Endothelial cell of umbilical vein (primary cell): ENCODE data around the gene WDR7.

ENCODE experiments used
- CTCF ChIP-seq, 2 donors: IDR thresholded peaks; 1 replicate in 1 of 2; 2 replicates in 1 of 2; pipeline ENCODE4 v1.5.1; 2011; ENCODE audit warnings: low read length in 2 of 2, mild to moderate bottlenecking in 2 of 2, moderate library complexity in 2 of 2, control low read depth in 1 of 2, inconsistent platforms in 1 of 2, low read depth in 1 of 2; ENCODE audit not compliant: insufficient read depth in 1 of 2; ENCODE audit errors: extremely low read depth in 1 of 2
- EZH2 ChIP-seq: IDR thresholded peaks from 2 replicates; pipeline ENCODE4 v1.6.1; 2012; ENCODE audit warnings: borderline replicate concordance, low read depth, mild to moderate bottlenecking, moderate library complexity, low read length, inconsistent platforms; ENCODE audit not compliant: severe bottlenecking
- FOS ChIP-seq: IDR thresholded peaks from 2 replicates; pipeline ENCODE4 v1.6.1; 2011; ENCODE audit warnings: mild to moderate bottlenecking, low read length, moderate library complexity, borderline replicate concordance; ENCODE audit not compliant: insufficient read depth
- GATA2 ChIP-seq: IDR thresholded peaks from 2 replicates; pipeline ENCODE4 v1.7.0; 2011; ENCODE audit warnings: low read depth, mild to moderate bottlenecking, moderate library complexity, mixed read lengths, low read length; ENCODE audit not compliant: insufficient read length, insufficient read depth
- MAX ChIP-seq: IDR thresholded peaks from 2 replicates; pipeline ENCODE4 v1.6.1; 2011; ENCODE audit not compliant: insufficient read depth, insufficient read length
- POLR2A ChIP-seq: IDR thresholded peaks from 2 replicates; pipeline ENCODE4 v1.6.1; 2012; ENCODE audit warnings: low read depth, mild to moderate bottlenecking, control low read depth, low read length

- no peak for TF ChIP-seq GATA2
- no peak for TF ChIP-seq CTCF (IDR thresholded peaks at IDR 0.05; ENCODE audit: extremely low read depth in 1 of 2, insufficient read depth in 1 of 2, low read depth in 1 of 2, low read length in 2 of 2)
- no peak for TF ChIP-seq FOS
- no peak for TF ChIP-seq EZH2
- no peak for TF ChIP-seq MAX
- no peak for TF ChIP-seq POLR2A
These were observed 278.7 kb downstream of the WDR7 start for GRCh38 chr18:56929886-56930285.
